SK-N-MC (cell line): ENCODE measurements around the gene GADD45GIP1.
A peak's percentile ranks its signal among the peaks of the same experiment; 100 is the strongest.
"Not testable (repeated sequence)": the region's sequence is repeated elsewhere in the genome, so short reads cannot be mapped to it uniquely, and the experiment has no call there.

ENCODE experiments used
- DNase-seq: peaks from one replicate; pipeline ENCODE4 v3.0.0-alpha.2; 2011; ENCODE audit warnings: low read depth, low spot score
- H3K27ac ChIP-seq: fragments of 200-600 bp; sonication (generic); 2 replicates; pipeline ENCODE4 v1.5.1; 2016; ENCODE audit warnings: mixed run types
- H3K36me3 ChIP-seq: fragments of 200-600 bp; sonication (generic); 2 replicates; pipeline ENCODE4 v1.6.1; 2017; ENCODE audit warnings: antibody characterized with exemption, low read length, mixed read lengths; ENCODE audit not compliant: insufficient read depth
- H3K4me3 ChIP-seq: fragments of 200-600 bp; sonication (generic); 2 replicates; pipeline ENCODE4 v1.5.1; 2016
- H3K9ac ChIP-seq: fragments of 200-600 bp; sonication (generic); 2 replicates; pipeline ENCODE4 v1.8.0; 2017; ENCODE audit warnings: mixed run types, mixed read lengths; ENCODE audit not compliant: insufficient read length
- H3K9me3 ChIP-seq: fragments of 200-600 bp; sonication (generic); 2 replicates; pipeline ENCODE4 v1.6.1; 2017; ENCODE audit warnings: low read depth, mild to moderate bottlenecking, antibody characterized with exemption, low read length, moderate library complexity, mixed read lengths
- EZH2 ChIP-seq: fragments of 200-600 bp; sonication (generic); IDR thresholded peaks from one replicate; pipeline ENCODE4 v1.6.1; 2017; ENCODE audit warnings: antibody characterized with exemption
- FOXP2 ChIP-seq: optimal IDR thresholded peaks from 2 replicates; pipeline ENCODE3; 2011; ENCODE audit warnings: mild to moderate bottlenecking, moderate library complexity; ENCODE audit not compliant: insufficient read depth; ENCODE audit errors: extremely low read length, control extremely low read depth
- POLR2AphosphoS5 ChIP-seq: IDR thresholded peaks from 2 replicates; pipeline ENCODE4 v1.6.1; 2012; ENCODE audit warnings: mild to moderate bottlenecking, low read depth, low read length, borderline replicate concordance

The GADD45GIP1 gene

DNA sequence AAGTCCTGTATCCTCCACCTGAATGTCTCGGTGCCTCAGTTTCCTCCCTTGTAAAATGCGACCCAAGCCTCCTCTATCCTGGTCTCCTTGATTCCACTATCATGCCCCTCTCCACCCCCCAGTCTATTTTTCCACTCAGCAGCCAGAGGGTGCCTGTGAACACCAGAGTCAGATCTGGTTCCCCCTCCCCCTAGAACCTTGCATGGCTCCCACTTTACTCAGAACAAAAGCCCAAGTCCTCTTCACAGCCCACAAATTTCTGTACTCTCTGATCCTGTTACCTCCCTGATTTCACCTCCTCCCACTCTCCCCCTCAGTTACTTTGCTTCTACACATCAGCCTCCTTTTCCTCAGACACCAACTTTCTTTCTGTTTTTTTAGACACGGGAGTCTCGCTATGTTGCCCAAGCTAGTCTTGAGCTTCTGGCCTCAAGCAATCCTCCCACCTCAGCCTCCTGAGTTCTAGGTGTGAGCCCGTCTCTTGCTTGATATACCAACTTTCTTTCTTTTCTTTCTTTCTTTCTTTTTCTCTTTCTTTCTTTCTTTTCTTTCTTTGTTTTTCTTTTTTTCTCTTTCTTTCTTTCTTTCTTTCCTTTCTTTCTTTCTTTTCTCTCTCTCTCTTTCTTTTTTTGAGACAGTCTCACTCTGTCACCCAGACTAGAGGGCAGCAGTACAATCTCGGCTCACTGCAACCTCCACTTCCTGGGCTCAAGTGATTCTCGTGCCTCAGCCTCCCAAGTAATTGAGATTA, 13.2 kb upstream of the GADD45GIP1 start:
- TF ChIP-seq FOXP2 (no peak), EZH2 (no peak)
- no peak overlapping the region for H3K27ac ChIP-seq
- no peak overlapping the region for H3K4me3 ChIP-seq
- DNase-seq, result no peak
- no peaks in the 10 kb centered on the region for H3K36me3 ChIP-seq
- H3K9ac ChIP-seq, result no peak overlapping the region
- H3K9me3 ChIP-seq, result no peaks in the 10 kb centered on the region

- H3K9me3 ChIP-seq, result no peaks in the 10 kb centered on the region
- no peak for TF ChIP-seq FOXP2
- H3K27ac ChIP-seq, result no peak within 1 kb of the TSS
- H3K36me3 ChIP-seq, result no peaks in the 10 kb centered on the region
- no peak within 1 kb of the TSS for H3K9ac ChIP-seq
- no peak for DNase-seq
- H3K4me3 ChIP-seq, result no peak within 1 kb of the TSS
Measured at GRCh38 chr19:12969292-12969988, 12.4 kb upstream of the GADD45GIP1 start, which contains the start of gene DAND5. DAND5 (plus strand) TSS chr19:12969576; CDS start chr19:12969661, 85 bp downstream.

DNA sequence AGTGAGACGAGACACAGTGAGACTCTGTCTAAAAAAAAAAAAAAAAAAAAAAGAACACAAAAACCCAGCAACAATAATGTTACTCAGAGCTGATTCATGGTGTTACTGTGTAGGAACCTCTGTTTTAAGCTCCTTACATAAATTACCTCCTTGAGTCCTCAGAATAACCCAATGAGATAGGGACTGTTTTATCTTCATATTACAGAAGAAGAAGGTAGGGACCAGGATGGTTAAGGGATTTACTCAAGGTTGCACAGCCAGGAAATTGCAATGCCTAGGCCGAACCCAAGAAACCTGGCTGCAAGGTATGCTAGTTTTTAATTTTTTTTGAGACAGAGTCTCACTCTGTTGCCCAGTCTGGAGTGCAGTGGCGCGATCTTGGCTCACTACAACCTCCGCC, 10.9 kb upstream of the GADD45GIP1 start:
- no peak overlapping the region for H3K27ac ChIP-seq
- DNase-seq, result no peak
- H3K4me3 ChIP-seq, result no peak overlapping the region
- no peak overlapping the region for H3K9ac ChIP-seq
- no peaks in the 10 kb centered on the region for H3K36me3 ChIP-seq
- no peak for TF ChIP-seq POLR2AphosphoS5
- H3K9me3 ChIP-seq, result no peaks in the 10 kb centered on the region

- Histone ChIP-seq H3K9me3 (no peaks in the 10 kb centered on the region), H3K9ac (peak overlapping the region; percentile 64), H3K27ac (no peak overlapping the region), H3K4me3 (peak overlapping the region; percentile 93), H3K36me3 (no peaks in the 10 kb centered on the region)
- TF ChIP-seq POLR2AphosphoS5 (no peak), EZH2 (no peak), FOXP2 (no peak)
- DNase-seq, result no peak
Measured at GRCh38 chr19:12965812-12966135, 8.8 kb upstream of the GADD45GIP1 start.

GRCh38 chr19:12965017-12965811, 8.2 kb upstream of the GADD45GIP1 start:
- H3K4me3 ChIP-seq, result peak overlapping the region; percentile 93

GRCh38 chr19:12959481-12959880, 2.5 kb upstream of the GADD45GIP1 start:
- no peak for TF ChIP-seq FOXP2
- no peak for TF ChIP-seq EZH2
- no peak for TF ChIP-seq POLR2AphosphoS5
- no peak for DNase-seq
- Histone ChIP-seq H3K36me3 (peaks cover 9% of the 10 kb centered on the region; the same call in 1 of the 2 replicates), H3K27ac (no peak overlapping the region), H3K9ac (no peak overlapping the region), H3K4me3 (no peak overlapping the region), H3K9me3 (no peaks in the 10 kb centered on the region)

More at GRCh38 chr19:12965017-12965811, 8.2 kb upstream of the GADD45GIP1 start:
- TF ChIP-seq POLR2AphosphoS5, result no peak
- no peak for TF ChIP-seq FOXP2
- TF ChIP-seq EZH2, result no peak
- Histone ChIP-seq H3K9me3 (no peaks in the 10 kb centered on the region), H3K9ac (peak overlapping the region; percentile 67), H3K36me3 (no peaks in the 10 kb centered on the region), H3K27ac (0 out of 2 replicates have a peak overlapping the region, but pooled peaks have one; percentile 8)
- no peak for DNase-seq

- H3K36me3 ChIP-seq, result peaks cover 25% of the 10 kb centered on the region
- H3K9me3 ChIP-seq, DNase-seq: not testable (repeated sequence)
- peak overlapping the region; percentile 89 for H3K9ac ChIP-seq
- peak overlapping the region; percentile 91 for H3K4me3 ChIP-seq
- H3K27ac ChIP-seq, result peak overlapping the region; percentile 95
Measured at GRCh38 chr19:12957389-12957952, 448 bp upstream of the GADD45GIP1 start.

- TF ChIP-seq POLR2AphosphoS5 (no peak), EZH2 (no peak), FOXP2 (no peak)
- DNase-seq, result no peak
- H3K4me3 ChIP-seq, result peak overlapping the region; percentile 91
- H3K9ac ChIP-seq, result peak overlapping the region; percentile 89
- no peaks in the 10 kb centered on the region for H3K9me3 ChIP-seq
- H3K27ac ChIP-seq, result peak overlapping the region; percentile 95; the same call in 1 of the 2 replicates
- H3K36me3 ChIP-seq, result peaks cover 36% of the 10 kb centered on the region
Measured at GRCh38 chr19:12955996-12956395, 1.0 kb downstream of the GADD45GIP1 start.

DNA sequence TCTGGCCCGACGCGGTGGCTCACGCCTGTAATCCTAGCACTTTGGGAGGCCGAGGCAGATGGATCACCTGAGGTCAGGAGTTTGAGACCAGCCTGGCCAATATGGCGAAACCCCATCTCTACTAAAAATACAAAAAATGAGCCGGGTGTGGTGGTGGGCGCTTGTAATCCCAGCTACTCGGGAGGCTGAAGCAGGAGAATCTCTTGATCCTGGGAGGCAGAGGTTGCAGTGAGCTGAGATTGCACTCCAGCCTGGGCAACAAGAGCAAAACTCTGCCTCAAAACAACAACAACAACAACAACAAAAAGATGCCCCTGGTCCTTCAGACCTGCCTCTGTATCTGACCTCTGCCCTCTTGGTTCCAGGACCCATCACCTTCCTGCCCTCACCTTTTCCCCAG, 1.4 kb downstream of the GADD45GIP1 start:
- not testable (repeated sequence) for H3K9ac ChIP-seq, DNase-seq, H3K9me3 ChIP-seq
- peaks cover 40% of the 10 kb centered on the region for H3K36me3 ChIP-seq
- 0 out of 2 replicates have a peak overlapping the region, but pooled peaks have one; percentile 95 for H3K27ac ChIP-seq
- H3K4me3 ChIP-seq, result peak overlapping the region; percentile 91
